MM.1S (cell line): ENCODE data around the gene CABCOCO1.

Experiments used
- CTCF ChIP-seq: fragments of 300-600 bp; sonication (generic); IDR thresholded peaks from 2 replicates; pipeline ENCODE4 v1.5.1; 2016; ENCODE audit warnings: antibody characterized with exemption, low read length, mixed read lengths
- EZH2 ChIP-seq: fragments of 300-600 bp; sonication (generic); optimal IDR thresholded peaks from 2 replicates; pipeline ENCODE3; 2017; ENCODE audit warnings: low read depth, mild to moderate bottlenecking, antibody characterized with exemption, low read length, mixed read lengths

GRCh38 chr10:61764486-61764885 is 101.8 kb downstream of the CABCOCO1 start:
- TF ChIP-seq CTCF: no peak
- TF ChIP-seq EZH2: no peak
